ENCODE results near the gene IPO4. TPM values are rescaled to one million over a fixed set of nuclear protein-coding genes. Genes with fewer than 3 reads are reported as not detected.

IPO4 gene
- total and polyA plus RNA-seq, 2 of the 4 experiments (the other 2 are of a cell fraction): 37.6 to 39.4 TPM

- H4K5ac ChIP-seq (ENCODE audit: low read depth, low read length): no peak overlapping the region
- H3K14ac ChIP-seq (replicated peaks; ENCODE audit: low read depth, low read length): no peak overlapping the region
- no peaks in the 10 kb centered on the region for H4K20me1 ChIP-seq (ENCODE audit: insufficient read depth, low read length)
- H2AFZ ChIP-seq (replicated peaks; ENCODE audit: low read length, poor library complexity): peak overlapping the region; percentile 17
- no peak overlapping the region for H2BK15ac ChIP-seq (ENCODE audit: low read depth, low read length)
- H3K27ac ChIP-seq (ENCODE audit: insufficient read depth, low read length): no peak overlapping the region
- no TSS peak for BruUV-seq (replicated peaks)
- TF ChIP-seq USF2 (IDR thresholded peaks at IDR 0.05; ENCODE audit: low read depth, low read length): no peak
- TF ChIP-seq NFE2L2 (IDR thresholded peaks at IDR 0.05; ENCODE audit: low read depth, low read length): no peak
- TF ChIP-seq BHLHE40 (IDR thresholded peaks at IDR 0.05; ENCODE audit: low read depth, low read length): no peak
- TF ChIP-seq CEBPB (IDR thresholded peaks at IDR 0.05; ENCODE audit: low read depth, low read length): no peak
- no peak for TF ChIP-seq MXI1 (IDR thresholded peaks at IDR 0.05; ENCODE audit: borderline replicate concordance, low read depth, low read length)
- TF ChIP-seq CTCF (conservative IDR thresholded peaks at IDR 0.05; ENCODE audit: low read depth, low read length): no peak
- TF ChIP-seq SMC3 (IDR thresholded peaks at IDR 0.05; ENCODE audit: low read depth, low read length): no peak
- no peak for TF ChIP-seq RAD21 (IDR thresholded peaks at IDR 0.05; ENCODE audit: low read length)
- no peak for TF ChIP-seq FOS (IDR thresholded peaks at IDR 0.05; ENCODE audit: low read depth, low read length)
- TF ChIP-seq POLR2A (IDR thresholded peaks at IDR 0.05; ENCODE audit: low read depth, low read length): no peak
- TF ChIP-seq RCOR1 (IDR thresholded peaks at IDR 0.05; ENCODE audit: insufficient replicate concordance, low read length): no peak
- TF ChIP-seq MAFK (IDR thresholded peaks at IDR 0.05; ENCODE audit: low read depth, low read length): no peak
- no peak for TF ChIP-seq MAZ (IDR thresholded peaks at IDR 0.05; ENCODE audit: borderline replicate concordance, low read depth, low read length)
- no peak for TF ChIP-seq RFX5 (IDR thresholded peaks at IDR 0.05; ENCODE audit: low read depth, low read length)
- H4K91ac ChIP-seq (ENCODE audit: insufficient read depth, low read depth, low read length): no peak overlapping the region
- no peaks in the 10 kb centered on the region for H3K27me3 ChIP-seq (ENCODE audit: control insufficient read depth, insufficient read depth, low read length)
- H3K4me3 ChIP-seq (ENCODE audit: insufficient read depth, low read depth, low read length): no peak overlapping the region
- intact Hi-C loops (cut with micrococcal nuclease) (no loop called here), dilution Hi-C loops (cut with HindIII; ENCODE audit: low sequenced_read_pairs, unreplicated experiment) (no loop called here), in situ Hi-C loops (cut with MboI; ENCODE audit: low sequenced_read_pairs) (no loop called here)
- no peak overlapping the region for H3K4me2 ChIP-seq (ENCODE audit: low read depth, low read length)
- no peak overlapping the region for H3K4ac ChIP-seq (ENCODE audit: low read depth, low read length)
- peaks cover 9% of the 10 kb centered on the region for H3K9me1 ChIP-seq (ENCODE audit: insufficient read depth, low read length)
- H2BK5ac ChIP-seq (ENCODE audit: low read depth, low read length, poor library complexity, severe bottlenecking): no peak overlapping the region
- H4K8ac ChIP-seq (ENCODE audit: low read depth in 2 of 2, low read length in 2 of 2): no peak overlapping the region
- no peak overlapping the region for H2BK20ac ChIP-seq (ENCODE audit: low read depth, low read length)
- no peak overlapping the region for H2BK120ac ChIP-seq (ENCODE audit: low read depth, low read length)
- no peak overlapping the region for H2AK9ac ChIP-seq (replicated peaks; ENCODE audit: low read depth, low read length, poor library complexity)
- H3K79me1 ChIP-seq (ENCODE audit: low read depth in 1 of 2, low read length in 2 of 2): peaks cover 12 to 40% of the 10 kb centered on the region in 2 experiments; a peak in 3 of 4 replicates
- DNase-seq (no peak), ATAC-seq (ENCODE audit: low read depth) (no peak)
- CTCF ChIA-PET: interaction anchor here (0.9 kb wide), 1 partner anchor 12 kb away, joined by 3 read pairs; no protein-coding TSS in a partner anchor
- peaks cover 5% of the 10 kb centered on the region for H3K4me1 ChIP-seq (ENCODE audit: control insufficient read depth, insufficient read depth, low read length)
- H3K36me3 ChIP-seq (ENCODE audit: control insufficient read depth, insufficient read depth, low read length): peaks cover 51% of the 10 kb centered on the region
- no peak overlapping the region for H3K9ac ChIP-seq (ENCODE audit: low read depth, low read length)
- no peak overlapping the region for H3K56ac ChIP-seq (ENCODE audit: extremely low read depth, insufficient read depth, low read length)
- H2AK5ac ChIP-seq (ENCODE audit: low read depth, low read length): no peak overlapping the region
- no peak overlapping the region for H3K18ac ChIP-seq (ENCODE audit: low read depth, low read length)
- POLR2A ChIA-PET (ENCODE audit: unreplicated experiment): no interaction called here
- H3K9me3 ChIP-seq (ENCODE audit: control insufficient read depth, insufficient read depth, low read length): no peaks in the 10 kb centered on the region
- H3K23ac ChIP-seq (ENCODE audit: low read depth, low read length): no peak overlapping the region
- 100% methylated on average over 1 of the region's 5 CpGs; no CpG with 5 or more reads in 1 of the 2 experiments for WGBS, 2 experiments (ENCODE audit: extremely low coverage in 2 of 2, insufficient read length in 1 of 2)
Measured at GRCh38 chr14:24165785-24166184, 22.8 kb downstream of the IPO4 start.
